NOMO-1 treated with DMSO at 0.1 percent for 48 hours (cell line): ENCODE results near the gene WNT6.
"Not testable (repeated sequence)": the region's sequence is repeated elsewhere in the genome, so short reads cannot be mapped to it uniquely, and the experiment has no call there.

ENCODE experiments used
- DNase-seq: peaks from one replicate; lab custom pipeline; 2025; ENCODE audit not compliant: unreplicated experiment; lab: John Stamatoyannopoulos, UW

Gene WNT6

DNA sequence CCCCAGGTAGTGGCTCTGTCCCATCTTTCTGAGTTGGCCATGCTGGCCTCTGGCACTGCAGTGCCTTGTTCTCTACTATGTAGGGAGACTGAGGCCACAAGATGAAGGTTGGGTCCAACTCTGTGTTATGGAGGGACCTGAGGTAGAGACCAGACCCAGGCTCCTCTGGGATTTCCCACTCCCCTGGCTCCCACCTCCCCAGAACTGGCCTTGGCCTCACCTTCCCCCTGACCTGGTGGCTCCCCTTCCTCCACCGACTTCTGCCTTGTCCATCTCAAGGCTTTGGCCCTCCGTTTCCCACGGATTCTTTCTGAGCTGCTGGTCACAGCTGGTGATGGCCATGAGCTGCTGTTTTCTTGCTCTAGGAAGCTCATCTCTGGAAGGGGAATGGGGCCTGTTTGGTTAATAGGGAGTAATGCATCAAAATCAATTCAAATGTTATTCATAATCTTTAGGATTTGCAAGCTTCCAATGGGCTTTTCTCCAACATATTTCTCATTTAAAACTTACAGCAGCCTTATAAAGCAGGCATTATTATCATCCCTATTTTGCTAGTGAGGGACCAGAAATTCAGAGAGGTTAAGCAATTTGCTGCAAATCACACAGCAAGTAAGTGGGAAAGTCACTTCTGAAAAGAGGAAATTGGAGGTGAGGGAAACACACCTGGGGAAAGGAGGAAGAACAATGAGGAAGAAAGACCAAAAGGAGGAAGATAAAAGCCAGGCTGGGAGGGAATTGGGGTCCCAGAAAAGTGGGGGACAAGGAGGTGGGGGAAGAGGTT lies 28.9 kb upstream of the WNT6 start:
- no peak for DNase-seq

DNA sequence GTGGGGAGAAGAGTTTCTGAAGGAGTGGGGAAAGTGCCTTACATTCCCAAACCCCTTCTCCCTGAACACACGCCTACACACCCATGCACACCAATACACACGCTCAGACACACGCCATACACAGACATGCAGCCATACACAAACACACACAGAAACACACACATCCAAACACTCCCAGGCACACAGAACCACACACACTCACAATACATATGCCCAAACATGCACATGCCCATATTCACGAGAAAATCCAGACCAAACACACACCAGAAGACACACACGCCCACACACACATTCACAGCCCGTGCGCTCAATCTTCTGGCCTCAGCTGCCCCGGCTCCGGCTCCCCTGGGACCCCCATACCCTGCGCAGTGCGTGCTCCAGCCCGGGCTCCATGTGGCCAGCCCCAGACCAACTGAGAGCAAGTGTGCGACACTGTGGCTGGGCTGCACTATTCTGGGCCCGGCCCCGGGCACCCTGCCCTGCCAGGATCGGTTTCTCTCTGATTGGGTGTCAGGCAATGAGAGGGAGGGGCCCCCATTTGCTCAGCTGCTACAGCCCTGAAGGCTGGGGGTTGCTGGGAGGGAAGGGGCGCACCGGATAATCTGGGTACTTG lies 28.1 kb upstream of the WNT6 start, which contains the start of gene PRKAG3:
Gene PRKAG3 (minus strand): TSS at position 426 of the 613 bp plus-strand sequence.
- DNase-seq: no peak

GRCh38 chr2:218832081-218832480 lies 27.5 kb upstream of the WNT6 start:
- DNase-seq: no peak

DNA sequence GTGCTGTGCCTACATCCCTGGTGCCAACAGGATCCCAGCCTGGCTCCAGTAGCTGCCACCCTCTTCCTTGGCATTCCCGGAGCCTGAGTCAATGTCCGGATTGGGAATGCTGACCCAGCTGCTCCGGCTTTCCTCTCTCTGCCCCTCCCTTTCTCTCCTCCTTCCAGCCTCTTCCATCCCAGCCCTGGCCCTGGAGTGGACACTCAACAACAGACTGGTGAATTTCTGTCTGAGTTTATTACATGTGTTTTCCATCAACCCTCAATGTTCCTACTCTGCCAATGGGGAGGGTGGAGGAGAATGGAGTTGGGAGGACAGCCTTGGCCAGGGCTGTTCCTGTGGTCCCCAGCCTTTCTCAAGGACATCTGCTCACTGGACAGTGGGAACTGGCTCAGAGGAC lies 27.1 kb upstream of the WNT6 start:
- no peak for DNase-seq

DNA sequence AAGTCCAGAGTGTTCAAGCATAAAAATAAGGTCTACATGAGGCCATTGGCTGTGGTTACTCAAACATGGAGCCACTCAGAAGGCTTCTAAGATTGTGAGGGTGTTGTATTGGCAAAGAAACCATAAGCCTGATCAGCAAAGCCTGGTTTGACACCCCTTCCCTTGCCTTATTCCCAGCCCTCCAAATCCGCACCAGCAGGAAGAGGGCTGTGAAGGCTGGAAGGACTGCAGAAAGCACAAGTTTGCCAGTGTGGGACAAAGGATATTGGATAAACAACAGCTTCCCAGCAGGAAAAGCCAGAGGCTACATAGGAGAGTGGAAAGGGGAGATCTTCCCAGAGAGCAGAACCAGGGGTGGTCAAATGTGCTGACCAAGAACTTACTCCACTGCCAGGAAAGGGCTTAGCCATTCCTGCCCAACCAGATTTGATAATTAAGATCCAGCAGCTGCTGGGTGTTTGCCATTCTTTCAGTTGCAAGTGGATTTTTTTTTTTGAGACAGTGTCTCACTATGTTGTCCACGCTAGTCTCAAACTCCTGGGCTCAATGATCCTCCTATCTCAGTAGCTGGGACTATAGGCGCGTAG lies 26.5 kb upstream of the WNT6 start:
- no peak for DNase-seq

DNA sequence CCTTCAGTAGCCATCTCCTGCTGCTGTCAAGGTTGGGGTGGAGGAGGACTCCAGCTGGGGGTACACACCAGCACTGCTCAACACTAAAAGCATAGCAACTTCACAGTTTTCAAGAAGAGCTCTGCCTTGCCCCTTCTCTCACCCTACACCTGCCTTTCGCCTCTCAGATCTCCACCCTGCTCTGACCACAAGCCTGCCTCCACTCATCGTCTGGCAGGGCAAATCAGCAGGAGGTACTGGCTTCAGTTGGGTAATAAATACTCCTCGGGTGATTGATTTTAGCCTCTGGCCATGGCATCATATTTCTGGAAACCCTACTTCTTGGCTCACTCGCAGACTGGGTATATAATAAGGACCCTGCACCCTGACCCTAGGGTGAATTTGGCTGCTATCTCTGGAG lies 24.9 kb upstream of the WNT6 start:
- DNase-seq: no peak

DNA sequence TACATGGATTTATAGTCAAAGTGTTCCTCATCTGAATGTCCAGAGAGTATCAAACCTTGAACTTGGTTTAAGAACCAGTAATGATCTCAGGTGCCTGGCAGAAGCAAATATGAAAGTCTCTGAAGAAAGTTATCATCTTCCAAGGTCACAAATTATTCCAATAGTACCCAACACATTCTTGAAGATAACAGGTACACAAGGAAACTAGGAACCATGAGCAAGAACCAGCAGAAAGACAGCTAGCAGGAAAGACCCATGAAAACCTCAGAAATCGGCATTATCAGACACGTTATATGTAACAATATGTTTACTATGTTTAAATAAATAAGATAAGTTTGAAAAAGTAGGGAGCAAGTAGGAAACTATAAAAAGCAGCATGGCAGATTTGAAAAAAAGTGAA lies 22.1 kb upstream of the WNT6 start:
- no peak for DNase-seq

GRCh38 chr2:218839430-218839829 lies 20.2 kb upstream of the WNT6 start:
- peak; percentile 83 for DNase-seq

GRCh38 chr2:218839888-218840287 lies 19.7 kb upstream of the WNT6 start:
- no peak for DNase-seq

GRCh38 chr2:218844334-218844733 lies 15.3 kb upstream of the WNT6 start:
- not testable (repeated sequence) for DNase-seq

DNA sequence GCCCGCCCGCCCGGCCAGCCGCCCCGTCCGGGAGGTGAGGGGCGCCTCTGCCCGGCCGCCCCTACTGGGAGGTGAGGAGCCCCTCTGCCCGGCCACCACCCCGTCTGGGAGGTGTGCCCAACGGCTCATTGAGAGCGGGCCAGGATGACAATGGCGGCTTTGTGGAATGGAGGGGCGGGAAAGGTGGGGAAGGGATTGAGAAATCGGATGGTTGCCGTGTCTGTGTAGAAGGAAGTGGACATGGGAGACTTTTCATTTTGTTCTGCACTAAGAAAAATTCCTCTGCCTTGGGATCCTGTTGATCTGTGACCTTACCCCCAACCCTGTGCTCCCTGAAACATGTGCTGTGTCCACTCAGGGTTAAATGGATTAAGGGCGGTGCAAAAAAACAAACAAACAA lies 12.6 kb upstream of the WNT6 start:
- DNase-seq: not testable (repeated sequence)

- DNase-seq: no peak
These were observed 9.9 kb upstream of the WNT6 start for GRCh38 chr2:218849721-218850120.

DNA sequence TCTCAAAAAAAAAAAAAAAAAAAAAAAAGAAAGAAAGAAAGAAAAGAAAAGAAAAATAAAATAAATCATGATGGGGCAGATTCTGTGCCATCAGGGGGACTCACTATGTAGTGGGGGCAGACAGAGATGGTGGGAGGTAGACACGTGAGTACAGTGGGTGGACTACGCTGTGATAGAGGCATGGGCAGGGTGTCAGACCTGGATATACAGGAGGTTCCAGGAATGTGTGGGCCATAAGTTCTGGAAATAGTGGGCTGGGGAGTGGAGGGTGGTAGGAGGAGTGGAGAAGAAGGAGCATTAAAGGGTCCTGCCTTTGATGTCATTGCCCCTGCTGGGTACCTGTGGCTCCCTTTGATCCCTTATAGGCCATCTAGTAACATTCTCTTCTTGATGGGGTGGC lies 8.8 kb upstream of the WNT6 start:
- no peak for DNase-seq

- no peak for DNase-seq
These were observed 8.3 kb upstream of the WNT6 start for GRCh38 chr2:218851286-218851685.

GRCh38 chr2:218852911-218853667 lies 6.5 kb upstream of the WNT6 start:
- DNase-seq: peak; percentile 72

DNA sequence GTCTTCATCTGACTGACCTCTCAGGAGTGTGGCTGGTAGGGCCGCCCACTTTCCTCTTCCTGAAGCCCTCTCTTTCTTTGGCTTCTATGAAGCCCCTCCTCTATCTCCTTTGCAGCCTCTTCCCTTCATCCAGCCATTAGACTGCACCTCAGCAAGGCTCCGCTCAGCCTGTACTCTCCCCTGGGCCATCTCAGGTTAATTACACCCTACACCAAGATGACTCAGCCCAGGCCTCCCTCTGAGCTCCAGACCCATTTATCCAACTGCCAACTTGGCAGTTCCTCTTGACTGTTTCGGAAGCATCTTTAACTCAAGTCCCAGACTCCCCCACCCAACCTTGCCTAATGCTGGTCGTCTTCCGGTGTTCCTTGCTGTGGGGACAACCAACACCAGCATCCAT lies 5.8 kb upstream of the WNT6 start:
- peak; percentile 86 for DNase-seq

DNA sequence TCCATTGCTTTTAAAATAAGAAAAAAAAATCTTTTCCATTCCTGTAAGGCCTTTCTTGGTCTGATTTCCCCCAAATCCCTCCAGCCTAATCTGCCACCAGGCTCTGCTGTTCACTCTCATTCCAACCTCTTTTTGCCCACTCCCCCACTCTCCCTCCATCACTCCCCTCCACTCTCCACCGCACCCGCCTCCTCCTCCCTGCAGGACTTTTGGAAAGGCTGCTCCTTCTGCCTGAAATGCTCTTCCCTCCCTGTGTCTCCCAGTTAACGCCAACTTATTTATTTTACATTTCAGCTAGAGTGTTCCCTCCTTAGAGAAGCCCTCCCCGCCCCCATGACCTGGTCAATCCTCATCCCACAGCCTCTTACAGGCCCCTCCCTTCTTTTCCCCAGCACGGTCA lies 4.7 kb upstream of the WNT6 start:
- DNase-seq: no peak

GRCh38 chr2:218855305-218856166 lies 4.1 kb upstream of the WNT6 start:
- DNase-seq: no peak

DNA sequence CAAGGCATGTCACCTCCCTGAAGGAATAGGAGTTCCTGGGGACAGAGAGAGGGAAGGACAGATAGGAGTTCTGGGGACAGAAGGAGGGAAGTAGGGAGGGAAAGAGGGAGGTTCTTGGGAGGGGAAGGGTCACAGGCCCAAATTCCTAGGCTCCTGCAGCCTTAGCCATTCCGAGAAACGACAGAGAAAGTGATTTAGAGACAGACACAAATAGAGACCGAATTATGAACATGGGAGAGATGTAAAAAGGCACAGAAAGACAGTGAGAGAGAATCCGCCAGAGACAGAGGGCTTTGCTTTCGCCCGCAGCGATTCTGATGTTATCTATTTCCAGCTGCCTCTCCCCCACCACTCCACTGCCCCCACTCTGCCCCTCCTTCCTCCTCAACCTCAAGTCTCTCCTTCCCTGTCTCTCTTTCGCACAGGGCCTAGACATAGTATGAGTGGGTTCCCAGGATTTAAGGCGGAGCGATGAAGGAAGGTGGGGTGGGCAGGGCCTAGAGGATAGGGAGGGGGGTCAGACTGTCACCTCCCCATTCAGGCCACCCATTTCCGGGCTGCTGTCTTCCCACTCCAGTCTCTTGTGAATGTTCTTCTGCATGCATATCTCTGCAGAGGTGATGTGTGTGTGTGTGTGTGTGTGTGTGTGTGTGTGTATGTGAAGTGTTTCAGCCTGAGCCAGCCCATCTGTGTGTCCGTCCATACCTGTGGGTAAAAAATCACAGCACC lies 3.3 kb upstream of the WNT6 start:
- DNase-seq: no peak

DNA sequence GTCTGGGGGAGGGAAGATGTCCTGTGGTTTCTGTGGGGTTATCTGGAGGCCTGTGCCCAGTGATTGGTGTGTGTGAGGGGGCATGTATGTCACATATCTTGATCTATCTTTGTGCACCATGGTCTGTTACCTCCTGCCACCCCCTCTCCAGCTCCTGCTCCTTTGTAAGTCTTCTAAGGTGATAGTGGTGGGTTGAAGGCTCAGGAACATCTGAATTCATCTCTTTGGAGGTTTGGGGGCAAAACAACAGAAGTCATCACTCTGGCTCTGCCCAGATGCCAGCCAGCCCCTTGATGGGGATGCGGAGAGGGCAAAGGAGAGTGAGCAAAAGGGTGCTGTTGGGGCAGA lies 2.7 kb upstream of the WNT6 start:
- DNase-seq: no peak
